AG04450 (cell line): ENCODE measurements around the gene ZNF518A. TPM values are rescaled to one million over a fixed set of nuclear protein-coding genes. Genes with fewer than 3 reads are reported as not detected.

Experiments used
- CTCF ChIA-PET: fragments of 300-600, 350-600 bp; formaldehyde crosslinking; extraction: SDS; loops from one replicate; lab custom pipeline; 2022; ENCODE audit warnings: antibody characterized with exemption, inconsistent platforms; lab: Charles Lee
- POLR2A ChIA-PET: fragments of 350-600 bp; formaldehyde crosslinking; extraction: SDS; loops from one replicate; lab custom pipeline; 2021; ENCODE audit warnings: antibody characterized with exemption, inconsistent platforms; lab: Yijun Ruan, JAX
- DNase-seq: peaks from one replicate; pipeline ENCODE4 v3.0.0-alpha.2; 2011; ENCODE audit warnings: low read depth, low spot score
- H3K27ac ChIP-seq: one replicate; pipeline ENCODE4 v1.5.1; 2012; ENCODE audit warnings: low read depth, low read length, control low read depth
- H3K27me3 ChIP-seq: one replicate; pipeline ENCODE4 v1.6.0; 2012; ENCODE audit warnings: low read length; ENCODE audit not compliant: control insufficient read depth, insufficient read depth
- H3K4me3 ChIP-seq: 2 replicates; pipeline ENCODE4 v1.5.1; 2011; ENCODE audit warnings: mild to moderate bottlenecking, low read depth, low read length, control low read depth
- H3K9me3 ChIP-seq: 2 replicates; pipeline ENCODE4 v1.5.1; 2012; ENCODE audit warnings: low read length; ENCODE audit not compliant: control insufficient read depth, insufficient read depth
- polyA plus RNA-seq: library from polyadenylated mRNA; depleted of rRNA; stranded (reverse); fragments of >200 nt; gene quantifications from 2 replicates; pipeline ENCODE4 v1.2.3, GENCODE V29; 2011
- TF ChIP-seq, protein P1 (sequence below): IDR thresholded peaks from 2 replicates; pipeline ENCODE4 v1.5.1; 2011; ENCODE audit warnings: low read depth, low read length, control low read depth, inconsistent platforms

Gene ZNF518A
- polyA plus RNA-seq, 1 experiment = 9.1 TPM

DNA sequence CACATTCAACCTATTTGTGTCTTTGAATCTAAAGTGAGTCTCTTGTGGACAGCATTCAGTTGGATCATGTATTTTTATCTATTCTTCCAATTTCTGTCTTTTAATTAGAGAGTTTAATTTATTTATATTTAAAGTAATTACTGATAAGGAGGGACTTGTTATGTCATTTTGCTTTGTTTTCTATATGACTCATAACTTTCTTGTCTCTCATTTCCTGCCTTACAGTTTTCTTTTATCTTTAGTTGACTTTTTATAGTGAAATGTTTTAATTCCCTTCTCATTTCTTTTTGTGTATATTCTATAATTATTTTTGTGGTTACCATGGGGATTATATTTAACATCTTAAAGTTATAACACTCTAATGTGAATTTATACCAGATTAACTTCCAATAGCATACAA, 7.3 kb upstream of the ZNF518A start:
- H3K9me3 ChIP-seq = no peaks in the 10 kb centered on the region
- no peak for DNase-seq
- no peak overlapping the region for H3K27ac ChIP-seq
- TF ChIP-seq, protein P1, sequence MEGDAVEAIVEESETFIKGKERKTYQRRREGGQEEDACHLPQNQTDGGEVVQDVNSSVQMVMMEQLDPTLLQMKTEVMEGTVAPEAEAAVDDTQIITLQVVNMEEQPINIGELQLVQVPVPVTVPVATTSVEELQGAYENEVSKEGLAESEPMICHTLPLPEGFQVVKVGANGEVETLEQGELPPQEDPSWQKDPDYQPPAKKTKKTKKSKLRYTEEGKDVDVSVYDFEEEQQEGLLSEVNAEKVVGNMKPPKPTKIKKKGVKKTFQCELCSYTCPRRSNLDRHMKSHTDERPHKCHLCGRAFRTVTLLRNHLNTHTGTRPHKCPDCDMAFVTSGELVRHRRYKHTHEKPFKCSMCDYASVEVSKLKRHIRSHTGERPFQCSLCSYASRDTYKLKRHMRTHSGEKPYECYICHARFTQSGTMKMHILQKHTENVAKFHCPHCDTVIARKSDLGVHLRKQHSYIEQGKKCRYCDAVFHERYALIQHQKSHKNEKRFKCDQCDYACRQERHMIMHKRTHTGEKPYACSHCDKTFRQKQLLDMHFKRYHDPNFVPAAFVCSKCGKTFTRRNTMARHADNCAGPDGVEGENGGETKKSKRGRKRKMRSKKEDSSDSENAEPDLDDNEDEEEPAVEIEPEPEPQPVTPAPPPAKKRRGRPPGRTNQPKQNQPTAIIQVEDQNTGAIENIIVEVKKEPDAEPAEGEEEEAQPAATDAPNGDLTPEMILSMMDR = no peak
- POLR2A ChIA-PET = no interaction called here
- H3K4me3 ChIP-seq = no peak overlapping the region
- no peaks in the 10 kb centered on the region for H3K27me3 ChIP-seq
- CTCF ChIA-PET = interaction anchor here (1.4 kb wide), 1 partner anchor 106 kb away, joined by 4 read pairs; no protein-coding TSS in a partner anchor

DNA sequence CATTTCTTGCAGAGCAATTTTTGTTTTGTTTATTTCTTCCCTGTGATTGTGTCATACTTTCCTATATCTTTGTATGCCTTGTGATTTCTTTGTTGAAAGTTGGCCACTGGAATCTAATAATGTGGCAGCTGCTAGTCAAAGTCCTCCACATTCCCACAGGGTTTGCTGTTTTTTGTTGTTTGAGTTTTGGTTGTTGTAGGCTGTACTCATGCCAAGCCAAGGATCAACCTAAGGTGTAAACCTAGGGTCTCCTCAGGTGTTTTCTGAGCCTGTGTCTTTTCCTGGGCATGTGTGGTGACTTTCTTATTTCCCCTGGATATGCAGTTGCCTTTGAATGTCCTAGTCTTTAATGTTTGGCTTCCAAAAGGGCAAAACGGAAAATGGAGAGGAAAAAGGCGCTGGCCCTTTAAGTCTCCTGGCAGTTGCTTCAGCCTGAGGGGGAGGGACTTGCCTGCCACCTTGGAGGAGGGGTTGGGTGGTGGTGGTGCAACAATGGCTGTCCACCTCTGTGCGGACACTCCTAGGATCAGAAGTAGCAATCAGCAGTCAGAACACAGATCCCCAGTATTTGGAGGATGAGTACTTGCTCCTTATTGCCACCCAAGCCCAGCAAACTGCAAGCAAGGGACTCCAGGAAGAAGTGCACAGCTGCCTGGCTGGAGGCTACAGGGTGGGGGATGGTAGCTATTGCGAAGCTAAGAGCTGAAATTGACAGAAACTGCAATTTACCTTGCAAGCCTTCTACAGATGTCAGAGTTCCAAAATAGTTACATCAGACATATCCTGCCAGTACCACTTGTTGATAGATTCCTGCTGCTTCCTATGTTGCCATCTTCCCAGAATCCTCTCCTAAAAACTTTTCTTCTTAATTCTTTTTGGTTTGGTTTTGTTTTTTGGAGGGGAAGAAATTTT, 5.6 kb upstream of the ZNF518A start:
- CTCF ChIA-PET = interaction anchor here (0.6 to 1.4 kb wide), 2 partner anchors 107 to 210 kb away, joined by 3 to 4 read pairs; no protein-coding TSS in a partner anchor
- H3K9me3 ChIP-seq = no peaks in the 10 kb centered on the region
- H3K4me3 ChIP-seq = peak overlapping the region; percentile 52
- no peaks in the 10 kb centered on the region for H3K27me3 ChIP-seq
- DNase-seq = no peak
- TF ChIP-seq, protein P1 = no peak
- POLR2A ChIA-PET = interaction anchor here (2.1 kb wide), 1 partner anchor 35 kb away, joined by 6 read pairs; no protein-coding TSS in a partner anchor
- H3K27ac ChIP-seq = peak overlapping the region; percentile 42

DNA sequence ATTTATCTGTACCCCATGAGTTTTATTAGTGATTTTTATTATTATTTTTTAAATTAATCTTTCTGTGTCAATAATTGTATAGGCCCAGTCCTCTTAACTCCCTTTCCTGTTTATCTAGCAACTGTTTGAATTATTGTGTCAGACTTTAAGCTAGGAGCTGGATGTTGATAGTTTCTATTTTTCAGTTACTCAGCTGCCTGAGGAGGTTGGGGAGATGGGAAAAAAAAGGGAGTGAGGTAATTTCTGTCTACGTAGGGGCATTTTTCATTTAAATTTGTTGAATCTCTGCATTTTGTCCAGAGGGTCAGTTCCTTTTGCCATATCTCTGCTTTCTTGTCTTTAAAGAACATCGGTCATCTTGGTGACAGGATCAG, 5.0 kb upstream of the ZNF518A start:
- POLR2A ChIA-PET = interaction anchor here (2.1 kb wide), 1 partner anchor 35 kb away, joined by 6 read pairs; no protein-coding TSS in a partner anchor
- H3K27ac ChIP-seq = no peak overlapping the region
- DNase-seq = no peak
- TF ChIP-seq, protein P1 = no peak
- no peak overlapping the region for H3K4me3 ChIP-seq
- CTCF ChIA-PET = no interaction called here
- no peaks in the 10 kb centered on the region for H3K9me3 ChIP-seq
- no peaks in the 10 kb centered on the region for H3K27me3 ChIP-seq

DNA sequence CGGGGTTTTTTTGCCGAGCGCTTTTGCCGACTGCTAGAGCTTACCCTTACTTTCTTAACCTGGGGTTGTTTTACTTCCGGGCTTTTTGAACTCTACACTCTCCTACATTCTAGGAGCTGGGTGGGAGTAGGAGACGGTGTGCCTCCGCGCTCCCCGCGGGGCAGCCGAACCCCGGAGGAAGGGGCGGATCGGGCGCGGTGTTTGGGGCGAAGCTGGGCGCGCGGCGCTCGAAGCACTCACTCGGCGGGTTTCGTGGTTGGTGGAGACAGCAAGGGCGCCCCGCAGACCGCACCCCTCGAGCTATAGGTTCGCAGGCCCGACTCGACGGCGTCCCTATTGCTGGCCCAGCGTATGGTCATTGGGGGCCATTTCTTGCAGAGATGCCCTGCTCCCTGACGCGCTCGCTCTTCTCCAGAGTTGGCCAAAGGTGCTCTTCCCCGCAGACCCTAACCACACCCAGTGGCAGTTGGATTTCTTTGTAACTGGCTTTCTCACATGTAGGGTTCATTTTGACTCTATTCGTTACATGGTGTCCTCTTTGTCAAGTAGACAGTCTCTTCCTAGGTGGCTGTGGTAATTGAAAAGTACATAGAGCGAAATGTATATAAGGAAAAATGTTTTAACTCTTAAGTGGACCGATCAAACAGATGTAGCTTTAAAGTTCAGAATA, 364 bp downstream of the ZNF518A start:
- H3K27ac ChIP-seq = peak overlapping the region; percentile 98
- no peaks in the 10 kb centered on the region for H3K27me3 ChIP-seq
- ChIA-PET CTCF (interaction anchor here (0.6 to 1.6 kb wide), 8 partner anchors 43 to 437 kb away, joined by 3 to 7 read pairs (median 4); partner anchors contain the start of gene TCTN3), POLR2A (interaction anchor here (1.0 to 2.1 kb wide), 9 partner anchors 11 to 384 kb away, joined by 3 to 56 read pairs (median 6); partner anchors contain the start of genes CCNJ and TLL2)
- H3K9me3 ChIP-seq = no peaks in the 10 kb centered on the region
- DNase-seq = peak; percentile 59
- TF ChIP-seq, protein P1 = peak; percentile 8; the same call in 1 of the 2 replicates
- peak overlapping the region; percentile 80 for H3K4me3 ChIP-seq
